ENCODE data around the gene BAHCC1.

The BAHCC1 gene

DNA sequence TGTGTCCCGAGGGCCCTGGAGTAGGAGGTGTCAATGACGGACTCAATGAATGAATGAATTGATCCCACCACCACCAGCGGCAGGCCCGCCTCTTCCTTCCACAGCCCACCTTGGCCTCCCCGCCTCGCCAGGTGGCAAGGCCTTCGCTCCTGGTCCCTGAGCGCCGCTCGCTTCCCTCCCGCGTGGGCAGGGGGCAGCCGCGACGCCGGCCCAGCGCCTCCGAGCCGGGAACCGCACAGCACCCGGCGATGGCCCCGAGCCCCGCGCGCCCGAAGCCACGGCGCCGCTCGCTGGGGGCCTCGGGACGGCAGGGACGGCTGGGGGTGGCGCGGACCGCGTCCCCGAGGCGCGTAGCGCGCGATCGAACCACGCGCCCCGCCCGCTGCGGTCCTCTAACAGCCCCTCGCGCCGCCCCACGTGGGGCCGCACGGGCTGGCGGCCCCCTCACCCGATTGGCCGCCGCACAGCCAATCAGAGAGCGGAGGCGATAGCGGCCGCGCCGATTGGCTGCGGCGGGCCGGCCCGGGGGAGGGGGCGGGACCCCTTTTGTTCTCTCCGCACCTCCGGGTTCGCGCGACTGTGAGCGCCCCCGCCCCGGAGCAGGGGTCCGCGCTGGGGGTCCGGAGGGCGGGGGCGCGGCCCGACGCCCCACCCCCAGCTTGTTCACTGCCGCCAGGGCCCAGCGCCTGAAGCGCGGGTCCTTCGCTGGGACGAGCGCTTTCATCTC, 86.0 kb downstream of the BAHCC1 start:
- peak; percentile 70 to 90 (median 76) for DNase-seq

DNA sequence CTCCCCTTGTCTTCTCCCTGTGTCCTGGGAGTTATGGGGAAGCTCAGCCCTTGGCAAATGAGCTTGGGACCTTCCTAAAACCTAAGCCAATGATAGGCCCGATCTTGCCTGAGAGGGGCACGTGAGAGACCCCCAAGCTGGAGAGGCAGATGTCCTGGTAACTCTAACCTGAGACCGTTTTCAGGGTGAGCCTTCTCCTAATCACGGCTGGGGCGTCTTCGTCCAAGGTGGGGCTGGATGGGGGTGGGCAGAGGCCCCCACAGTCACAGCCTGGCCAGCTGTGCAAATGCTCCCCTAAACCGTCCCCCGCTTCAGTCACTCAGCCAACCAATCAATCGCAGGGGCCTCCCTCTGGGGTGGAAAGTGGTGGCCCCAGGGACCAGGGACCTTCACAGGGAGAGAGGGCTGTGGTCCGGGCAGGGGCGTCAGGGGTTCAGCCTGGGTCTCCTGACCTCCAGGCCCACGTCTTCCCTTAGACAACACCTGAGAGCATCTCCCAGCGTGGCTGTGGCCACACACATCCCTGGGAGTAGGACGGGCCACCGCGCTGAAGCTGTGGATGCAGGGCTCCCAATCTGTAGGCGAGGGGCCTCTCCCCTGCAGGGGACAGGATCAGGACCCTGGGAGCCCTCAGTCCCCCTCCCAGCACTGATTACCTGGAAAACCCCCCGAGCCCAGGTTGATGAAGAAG, 86.7 kb downstream of the BAHCC1 start:
- no peak for DNase-seq

DNA sequence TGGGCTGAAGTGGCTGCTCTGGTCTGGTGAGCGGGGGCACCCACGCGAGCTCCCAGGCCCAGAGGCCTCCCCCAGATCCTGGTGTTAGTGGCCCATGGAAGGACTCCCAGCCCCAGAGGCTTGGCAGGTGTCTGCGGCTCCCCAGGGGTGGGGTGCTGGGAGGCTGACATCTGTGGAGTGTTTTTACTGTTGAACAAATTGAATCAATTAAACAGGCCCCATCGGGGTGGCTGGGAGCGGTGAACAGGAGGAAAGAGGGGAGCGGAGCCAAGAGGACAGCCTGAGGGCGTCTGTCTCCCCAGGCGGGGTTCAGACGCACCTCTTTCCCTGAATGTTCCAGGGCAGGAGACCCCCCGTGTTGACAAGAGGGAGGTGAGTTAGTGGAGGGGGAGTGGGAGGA, 87.4 kb downstream of the BAHCC1 start:
- DNase-seq, result no peak

DNA sequence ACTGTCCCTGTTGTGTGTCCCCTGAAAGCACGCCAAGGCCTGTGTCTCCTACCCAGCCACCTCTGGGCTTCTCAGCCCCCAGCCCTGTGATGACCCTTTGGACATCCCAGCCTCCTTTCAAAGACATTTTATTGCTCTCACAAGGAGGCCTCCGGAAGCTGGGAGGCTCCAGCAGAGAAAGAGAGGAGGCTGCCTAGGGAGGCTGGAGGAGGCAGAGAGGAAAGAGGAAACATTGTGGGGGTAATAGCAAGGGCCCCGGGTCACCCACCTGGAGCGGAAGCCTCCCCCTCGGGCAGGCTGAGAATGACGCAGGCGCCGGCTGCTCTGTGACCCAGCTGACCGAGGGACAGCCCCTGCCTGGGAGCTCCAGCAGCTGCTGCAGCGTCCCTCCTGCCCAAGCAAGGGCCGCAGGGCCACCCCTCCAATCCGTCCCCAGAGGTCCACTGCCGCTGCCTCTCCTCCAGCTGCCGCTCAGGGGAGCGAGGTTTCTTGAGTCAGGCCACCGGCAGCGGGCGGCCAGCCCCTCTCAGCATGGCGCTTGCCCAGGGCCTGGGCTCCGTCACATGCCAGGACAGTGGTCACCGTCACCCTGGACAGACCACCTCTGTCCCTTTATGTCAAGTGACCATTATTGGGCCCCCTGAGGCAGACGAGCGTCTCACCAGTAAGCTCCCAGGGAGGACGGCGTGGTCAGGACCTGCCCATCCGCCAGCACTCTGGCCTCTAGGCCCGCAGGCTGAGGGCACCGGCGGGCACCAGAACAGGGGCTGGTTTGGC, 88.0 kb downstream of the BAHCC1 start:
- peak; percentile 54 to 87 (median 74) for DNase-seq

DNA sequence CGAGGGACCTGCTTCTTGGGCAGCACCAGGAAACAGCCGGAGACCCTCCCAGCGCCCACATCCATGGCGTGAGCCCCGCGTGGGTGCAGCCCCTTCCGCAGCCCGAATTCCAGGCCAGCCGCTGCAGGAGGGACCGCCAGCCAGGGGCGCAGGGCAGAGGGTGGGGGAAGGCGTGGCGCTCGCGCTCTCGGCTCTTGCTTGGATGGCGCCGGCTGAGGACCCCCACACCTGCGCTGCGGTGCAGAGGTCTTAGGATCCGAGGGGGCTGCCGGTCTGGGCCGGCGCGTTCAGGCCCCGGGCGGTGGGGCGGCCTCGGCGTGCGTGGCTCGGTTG, 88.6 kb downstream of the BAHCC1 start:
- DNase-seq, result peak in 1 of 4 experiments; percentile 25

DNA sequence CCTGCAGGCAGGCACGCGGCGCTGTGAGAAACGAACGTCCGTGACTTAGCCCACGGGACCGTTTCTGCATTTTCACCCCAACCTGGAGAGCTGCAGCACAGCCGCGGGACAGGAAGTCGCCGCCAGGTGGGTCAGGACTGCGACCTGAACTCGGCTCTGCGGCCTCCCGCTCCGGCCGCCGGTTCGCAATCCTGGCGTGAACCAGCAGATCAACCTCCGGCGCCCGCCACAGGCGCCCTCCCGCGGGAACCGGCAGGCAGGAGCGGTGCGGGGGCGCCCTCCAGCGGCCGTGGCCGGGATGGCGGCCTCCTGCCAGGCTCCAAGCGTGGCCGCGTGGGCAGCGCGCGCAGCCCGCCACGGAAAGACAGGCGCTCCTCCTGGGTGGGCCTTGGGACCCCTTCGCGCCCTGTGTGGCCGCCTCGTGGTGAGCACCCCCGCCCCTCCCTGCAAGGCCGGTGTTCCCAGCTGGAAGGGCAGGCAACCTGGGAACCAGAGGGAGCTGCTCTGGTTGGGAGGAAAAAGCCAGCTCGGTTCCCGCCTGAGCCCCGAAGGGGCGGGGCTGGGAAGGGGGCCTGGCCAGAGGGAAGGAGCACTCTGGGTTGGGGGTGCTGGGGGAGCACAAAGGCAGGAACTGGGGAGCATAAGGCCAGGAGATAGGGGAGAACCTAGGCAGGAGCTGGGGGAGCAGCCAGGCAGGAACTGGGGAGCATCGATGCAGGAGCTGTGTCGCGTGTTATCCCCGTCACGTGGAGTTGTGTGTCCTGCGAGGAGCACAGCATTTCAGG, 89.1 kb downstream of the BAHCC1 start:
- DNase-seq, result peak; percentile 85 to 94 (median 92)

DNA sequence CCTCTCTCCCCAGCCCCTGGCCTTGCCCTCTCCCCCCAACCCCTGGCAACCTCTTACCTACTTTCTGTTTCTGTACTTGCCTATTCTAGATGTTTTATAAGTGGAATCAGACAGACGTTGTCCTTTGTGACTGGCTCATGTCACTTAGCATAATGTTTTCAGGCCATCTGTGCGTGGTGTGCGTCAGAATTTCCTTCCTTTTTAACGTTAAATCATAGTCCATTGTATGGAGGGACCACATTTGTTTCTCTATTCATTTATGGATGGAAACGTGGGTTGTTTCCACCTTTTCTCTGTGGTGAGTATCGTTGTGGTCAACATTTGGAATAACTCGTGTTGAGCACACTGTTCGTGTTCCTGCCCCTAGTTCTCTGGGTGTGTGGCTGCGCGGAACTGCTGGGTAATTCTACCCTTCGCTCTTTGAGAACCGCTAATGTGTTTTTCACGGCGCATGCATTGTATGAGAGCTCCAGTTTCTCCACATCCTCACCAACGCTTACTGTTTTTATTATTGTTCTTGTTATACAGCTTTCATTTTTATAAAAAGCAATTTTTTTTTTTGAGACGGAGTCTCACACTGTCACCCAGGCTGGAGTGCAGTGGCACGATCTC, 91.0 kb downstream of the BAHCC1 start:
- DNase-seq, result peak in 2 of 4 experiments; percentile 34 to 41

DNA sequence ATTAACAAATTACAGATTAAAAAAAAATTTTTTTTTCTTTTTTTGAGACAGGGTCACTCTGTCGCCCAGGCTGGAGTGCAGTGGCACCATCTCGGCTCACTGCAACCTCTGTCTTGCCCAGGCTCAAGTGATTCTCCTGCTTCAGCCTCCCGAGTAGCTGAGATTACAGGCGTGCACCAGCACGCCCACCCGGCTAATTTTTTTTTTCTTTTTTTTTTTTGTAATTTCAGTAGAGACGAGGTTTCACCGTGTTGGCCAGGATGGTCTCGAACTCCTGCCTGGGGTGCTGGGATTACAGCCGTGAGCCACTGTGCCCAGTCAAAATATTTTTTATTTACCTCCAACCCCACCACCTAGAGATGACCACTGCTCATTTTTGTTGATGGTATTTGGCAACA, 91.8 kb downstream of the BAHCC1 start:
- no peak for DNase-seq

DNA sequence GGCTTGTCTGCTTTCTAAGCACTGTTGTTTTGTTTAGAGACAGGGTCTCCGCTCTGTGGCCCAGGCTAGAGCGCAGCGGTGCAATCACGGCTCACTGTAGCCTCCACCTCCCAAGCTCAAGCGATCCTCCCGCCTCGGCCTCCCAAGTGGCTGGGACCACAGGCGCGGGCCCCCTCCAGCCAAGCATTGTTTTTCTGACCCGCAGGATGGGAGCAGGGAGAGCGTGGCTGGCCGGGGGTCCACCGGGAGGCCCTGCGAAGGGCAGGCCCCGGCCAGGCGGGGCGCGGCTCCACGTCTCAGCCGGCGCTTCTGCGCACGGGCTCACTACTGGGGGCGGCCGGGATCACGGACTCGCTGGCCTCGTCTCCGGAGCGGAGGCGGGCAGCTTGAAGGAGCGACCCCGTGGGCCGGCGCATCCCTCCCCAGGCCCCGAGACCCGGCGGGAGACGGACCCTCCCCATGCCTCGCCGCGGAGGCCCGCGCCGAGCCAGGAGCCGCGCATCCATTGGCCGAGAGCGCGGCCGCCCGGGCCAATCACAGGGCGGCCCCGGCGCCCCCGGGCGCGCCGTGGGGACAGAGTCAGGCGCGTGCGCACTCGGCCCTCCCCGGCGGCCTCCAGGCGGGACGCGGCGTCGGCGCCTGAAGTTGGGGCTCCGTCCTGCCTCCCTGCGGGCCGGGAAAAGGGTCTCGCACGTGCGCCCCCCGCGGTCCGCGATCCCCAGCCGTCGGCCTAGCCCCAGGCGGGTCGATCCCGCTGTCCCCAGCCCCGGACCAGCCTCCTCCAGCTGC, 92.4 kb downstream of the BAHCC1 start:
- DNase-seq, result peak; percentile 75 to 95 (median 87)

DNA sequence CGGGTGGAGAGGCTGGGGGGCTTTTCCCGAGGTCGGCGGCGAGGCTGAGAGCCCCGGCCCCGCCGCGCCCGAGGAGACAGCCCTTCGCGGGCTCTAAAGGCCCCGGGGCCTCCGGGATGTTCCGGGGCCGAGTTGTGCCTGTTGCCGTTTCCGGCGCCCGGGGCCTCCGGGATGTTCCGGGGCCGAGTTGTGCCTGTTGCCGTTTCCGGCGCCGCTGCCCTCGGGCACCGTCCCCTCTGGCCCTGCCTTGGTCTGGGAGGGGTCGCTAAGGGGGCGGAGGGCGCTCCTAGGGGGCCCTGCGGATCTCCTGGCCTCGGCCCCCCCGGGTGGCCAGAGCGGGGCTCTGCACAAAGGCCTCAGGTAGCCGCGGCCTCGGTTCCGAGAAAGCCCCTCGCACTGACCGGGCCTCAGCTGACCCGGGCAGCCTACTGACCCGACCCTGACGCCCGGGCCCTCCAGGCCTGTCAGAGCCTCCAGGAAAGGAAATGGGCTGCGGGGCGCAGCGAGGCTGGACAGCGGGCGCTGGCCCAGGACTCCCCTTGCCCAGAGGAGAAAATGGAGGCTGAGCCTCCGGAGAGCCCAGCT, 93.1 kb downstream of the BAHCC1 start:
- peak in 2 of 4 experiments; percentile 24 to 51 for DNase-seq

DNA sequence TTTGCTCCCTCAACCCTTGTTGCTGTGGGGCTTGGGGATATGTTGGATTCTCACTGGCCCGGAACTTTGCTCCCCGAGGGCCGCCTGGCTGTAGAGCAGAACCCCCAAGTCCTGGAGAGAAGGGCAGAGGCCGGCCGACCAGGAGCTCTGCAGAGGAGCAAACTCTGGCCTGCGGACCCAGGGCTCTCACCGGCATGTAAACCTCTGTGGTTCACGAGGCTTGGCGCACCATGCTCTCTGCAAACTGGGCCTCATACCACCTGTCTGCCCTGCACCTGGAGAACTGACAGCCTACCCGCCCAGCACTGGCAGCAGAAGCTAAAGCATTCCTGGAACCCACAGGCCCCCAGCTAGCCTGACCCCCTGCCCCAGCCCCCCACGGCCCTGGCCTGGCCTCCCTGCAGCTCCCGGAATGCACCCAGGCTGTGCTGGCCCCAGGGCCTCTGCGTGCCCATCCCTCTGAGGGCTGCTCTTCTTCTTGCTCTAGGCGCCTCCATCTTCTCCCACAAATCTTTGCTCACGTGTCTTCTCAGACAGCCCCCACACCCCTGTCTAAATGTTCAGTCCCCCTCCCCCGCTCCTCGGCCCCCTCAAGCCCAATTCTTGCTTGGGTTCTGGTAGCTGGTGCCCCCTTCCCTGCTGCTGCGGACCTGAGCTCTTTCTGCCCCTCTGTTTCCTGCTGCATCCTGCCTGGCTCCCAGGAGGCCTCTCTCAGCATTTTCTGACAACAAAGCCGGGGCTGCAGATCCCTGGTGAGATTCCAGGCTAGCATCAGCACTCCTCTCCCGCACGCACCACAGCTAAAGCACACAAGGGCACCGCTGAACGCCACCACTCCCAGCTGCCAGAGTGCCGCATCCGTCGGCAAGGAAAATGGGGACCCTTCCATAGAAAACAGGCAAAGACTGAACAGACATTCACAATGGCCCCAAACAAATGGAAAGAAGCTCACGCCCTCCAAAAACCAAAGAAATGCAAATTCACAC, 94.0 kb downstream of the BAHCC1 start:
- no peak for DNase-seq

DNA sequence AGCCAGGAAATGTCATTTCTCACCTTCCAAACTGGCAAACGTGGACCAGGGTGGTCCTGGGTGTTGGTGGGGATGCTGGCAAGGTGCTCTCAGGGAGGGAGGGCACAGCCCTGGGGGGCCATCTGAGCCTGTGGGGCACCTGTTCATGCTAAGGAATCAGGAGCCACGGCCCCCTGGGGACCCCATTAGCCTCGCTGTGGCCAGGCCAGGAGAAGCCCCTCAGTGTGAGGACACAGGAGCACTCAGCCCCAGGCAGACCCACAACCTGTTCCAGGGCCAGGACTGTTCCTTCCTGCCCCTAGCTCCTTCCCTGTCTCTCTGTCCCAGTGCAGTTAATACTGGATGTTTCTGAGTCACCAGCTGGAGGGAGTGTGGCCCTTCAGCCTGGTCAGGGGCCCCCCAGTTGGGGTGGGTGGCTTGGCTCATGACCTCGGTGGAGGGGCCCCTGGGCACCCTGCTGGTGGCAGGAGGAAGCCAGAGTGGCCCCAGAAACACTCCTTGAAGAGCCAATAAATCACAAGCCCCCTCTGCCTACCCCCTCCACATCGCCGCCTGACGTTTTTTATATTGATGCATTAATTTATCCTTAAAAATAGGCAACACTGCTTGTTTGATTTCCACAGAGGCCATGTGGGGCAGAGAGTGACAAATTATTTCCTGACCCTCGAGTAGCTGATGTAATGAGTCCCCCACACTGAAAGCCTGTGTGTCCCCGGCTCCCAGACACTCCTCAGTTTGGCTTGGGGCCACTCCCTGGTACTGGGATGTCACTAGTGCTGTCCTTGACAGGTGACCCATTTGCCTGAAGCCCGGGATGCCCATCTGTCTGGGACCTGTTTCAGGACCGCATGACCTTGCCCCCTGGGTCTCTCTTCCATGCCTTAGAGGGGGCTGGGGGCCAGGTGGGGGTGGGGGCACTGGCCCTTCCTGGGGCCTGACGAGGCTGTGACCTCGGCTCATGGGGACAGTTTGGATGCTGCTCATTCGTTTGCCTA, 95.0 kb downstream of the BAHCC1 start:
- DNase-seq, result no peak

DNA sequence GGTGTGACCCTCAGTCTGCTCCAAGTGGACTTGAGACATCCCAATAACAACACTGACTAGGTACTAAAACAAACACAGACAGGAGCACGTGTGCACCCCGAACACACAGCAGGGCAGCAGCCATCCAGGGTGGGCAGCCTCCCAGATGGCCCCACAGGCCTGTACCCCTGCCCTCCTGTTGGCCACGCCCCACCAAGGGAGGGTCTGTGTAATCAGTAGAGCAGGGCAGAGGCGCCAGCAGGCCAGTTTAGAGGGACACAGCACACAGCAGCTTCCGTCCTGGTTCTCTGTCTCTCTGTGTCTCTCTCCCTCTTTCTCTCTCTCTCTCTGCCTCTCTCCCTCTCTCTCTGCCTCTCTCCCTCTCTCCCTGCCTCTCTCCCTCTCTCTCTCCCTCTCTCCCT, 95.9 kb downstream of the BAHCC1 start:
- no peak for DNase-seq

DNA sequence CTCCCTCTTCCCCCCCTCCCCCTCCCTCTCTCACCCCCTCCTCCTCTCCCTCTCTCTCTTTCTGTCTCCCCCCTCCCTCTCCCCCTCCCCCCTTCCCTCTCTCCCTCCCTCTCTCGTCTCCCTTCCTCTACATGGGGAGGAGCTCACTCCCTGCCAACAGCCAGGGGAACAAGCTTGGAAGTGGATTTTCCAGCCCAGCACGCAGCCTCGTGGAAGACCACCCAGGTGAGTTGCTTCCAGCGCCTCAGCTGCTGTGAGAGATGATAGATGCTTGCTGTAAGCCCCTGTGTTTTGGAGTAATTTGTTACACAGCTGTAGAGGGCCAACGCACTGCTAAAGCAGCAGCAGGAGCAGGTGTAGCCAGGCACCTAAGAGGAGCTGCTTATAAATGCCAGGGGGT, 96.5 kb downstream of the BAHCC1 start:
- no peak for DNase-seq

DNA sequence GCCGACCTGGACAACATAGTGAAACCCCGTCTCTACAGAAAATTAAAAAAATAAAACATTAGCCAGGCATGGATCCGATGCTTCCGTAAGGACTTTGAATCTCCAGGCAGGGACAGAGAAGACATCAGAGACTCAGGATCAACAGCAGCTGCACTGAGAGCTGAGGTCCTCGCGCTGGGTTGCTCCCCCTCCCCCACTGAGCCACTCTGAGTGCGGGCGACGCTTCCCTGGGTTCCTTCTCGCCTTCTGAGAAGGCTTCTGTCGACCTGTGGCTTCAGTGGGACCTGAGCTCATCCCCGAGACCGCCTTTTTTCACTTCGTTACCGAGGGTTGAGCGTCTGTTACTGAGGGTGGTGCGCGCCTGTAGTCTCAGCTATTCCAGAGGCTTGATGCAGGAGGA, 96.9 kb downstream of the BAHCC1 start:
- DNase-seq, result no peak

DNA sequence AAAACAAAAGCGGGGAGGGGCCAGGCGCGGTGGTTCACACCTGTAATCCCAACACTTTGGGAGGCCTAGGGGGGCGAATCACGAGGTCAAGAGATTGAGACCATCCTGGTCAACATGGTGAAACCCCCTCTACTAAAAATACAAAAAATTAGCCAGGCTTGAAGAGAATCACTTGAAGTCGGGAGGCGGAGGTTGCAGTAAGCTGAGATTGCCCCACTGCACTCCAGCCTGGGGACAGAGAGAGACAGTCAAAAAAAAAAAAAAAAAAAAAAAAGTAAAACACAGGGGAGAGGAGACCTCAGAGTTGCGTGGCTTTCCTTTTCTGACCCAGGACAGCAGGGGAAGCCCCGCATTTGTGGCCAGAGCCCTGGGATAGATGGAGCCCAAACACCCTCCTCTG, 97.4 kb downstream of the BAHCC1 start:
- DNase-seq, result no peak

DNA sequence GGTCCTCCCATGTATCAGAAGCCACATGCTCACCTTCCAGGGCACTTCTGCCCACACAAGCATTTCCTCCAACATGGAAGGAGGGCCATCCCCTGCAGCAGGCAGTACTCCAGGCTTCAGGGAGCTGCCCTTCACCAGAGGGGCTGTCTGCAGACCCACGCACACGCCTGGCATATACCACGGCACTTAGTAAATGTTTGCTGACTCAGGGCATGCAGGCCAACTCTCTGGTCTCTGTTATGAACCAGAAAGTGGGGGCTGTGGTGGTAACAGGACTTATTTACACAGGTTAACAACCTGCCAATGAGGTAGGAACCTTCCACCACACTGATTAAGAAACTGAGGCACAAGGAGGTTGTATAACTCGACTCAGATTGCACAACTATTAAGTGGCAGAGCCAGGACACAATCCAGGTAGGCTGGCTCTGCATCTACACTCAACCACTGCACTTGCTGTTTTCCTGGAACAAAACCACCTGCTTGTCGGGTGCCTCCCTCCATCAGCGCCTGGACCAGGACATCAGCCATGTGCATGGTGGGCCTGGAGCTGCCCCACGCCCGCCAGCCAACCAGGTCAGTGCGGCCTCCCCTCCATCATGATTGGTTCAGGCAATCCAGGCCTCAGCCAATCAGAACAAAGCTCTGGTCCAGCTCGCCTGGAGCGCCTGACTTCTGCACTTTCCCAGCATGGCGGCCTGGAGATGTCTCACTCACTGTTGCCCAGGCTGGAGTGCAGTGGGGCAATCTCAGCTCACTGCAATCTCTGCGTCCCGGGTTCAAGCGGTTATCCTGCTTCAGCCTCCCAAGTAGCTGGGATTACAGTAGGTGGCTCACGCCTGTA, 98.2 kb downstream of the BAHCC1 start:
- no peak for DNase-seq

Data from suppressor macrophage (primary cell).